Activated naive CD4-positive, alpha-beta T cell treated with anti-CD3 and anti-CD28 coated beads, Interleukin-2, amount 50 U/mL, for 16 hours (primary cell): Measurements from ENCODE around the gene CAMSAP2.

Experiments
- DNase-seq: peaks from one replicate; pipeline ENCODE4 v3.0.0-alpha.2; 2020

Gene CAMSAP2

GRCh38 chr1:200887036-200887435, 148.3 kb downstream of the CAMSAP2 start:
- DNase-seq, result no peak

- DNase-seq, result no peak
Observed at GRCh38 chr1:200887772-200888348, 149.2 kb downstream of the CAMSAP2 start.

- no peak for DNase-seq
Observed at GRCh38 chr1:200888349-200888838, 149.7 kb downstream of the CAMSAP2 start.

DNA sequence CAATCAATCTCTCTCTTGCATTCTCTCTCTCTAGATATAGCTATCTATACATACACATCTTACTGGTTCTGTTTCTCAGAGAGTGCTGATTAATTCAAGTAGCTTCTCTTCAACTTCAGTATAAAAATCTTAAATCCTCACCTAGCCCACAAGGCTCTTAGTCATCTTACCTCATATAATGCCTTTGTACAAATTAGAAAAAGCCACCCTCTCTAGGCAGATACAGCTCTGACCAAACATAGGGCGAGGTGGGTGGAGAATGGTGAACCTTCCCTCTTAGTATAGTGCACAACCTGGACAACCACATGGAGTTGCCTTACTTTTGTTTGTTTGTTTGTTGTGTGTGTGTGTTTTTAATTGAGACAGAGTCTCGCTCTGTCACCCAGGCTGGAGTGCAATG, 150.9 kb downstream of the CAMSAP2 start:
- DNase-seq, result no peak

DNA sequence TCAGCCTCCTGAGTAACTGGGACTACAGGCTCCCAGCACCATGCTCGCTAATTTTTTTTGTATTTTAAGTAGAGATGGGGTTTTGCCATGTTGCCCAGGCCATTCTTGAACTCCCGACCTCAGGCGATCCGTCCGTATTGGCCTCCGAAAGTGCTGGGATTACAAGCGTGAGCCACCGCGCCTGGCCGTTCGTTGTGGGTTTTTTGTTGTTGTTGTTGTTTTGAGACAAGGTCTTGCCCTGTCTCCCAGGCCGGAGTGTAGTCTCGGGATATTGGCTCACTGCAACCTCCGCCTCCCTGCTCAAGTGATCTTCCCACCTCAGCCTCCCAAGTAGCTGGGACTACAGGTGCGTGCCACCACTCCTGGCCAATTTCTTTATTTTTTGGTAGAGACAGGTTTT, 151.3 kb downstream of the CAMSAP2 start:
- no peak for DNase-seq

- DNase-seq, result no peak
Observed at GRCh38 chr1:200890818-200891773, 152.4 kb downstream of the CAMSAP2 start.

- no peak for DNase-seq
Observed at GRCh38 chr1:200891774-200892157, 153.1 kb downstream of the CAMSAP2 start.

GRCh38 chr1:200892546-200892945, 153.9 kb downstream of the CAMSAP2 start:
- DNase-seq, result no peak

DNA sequence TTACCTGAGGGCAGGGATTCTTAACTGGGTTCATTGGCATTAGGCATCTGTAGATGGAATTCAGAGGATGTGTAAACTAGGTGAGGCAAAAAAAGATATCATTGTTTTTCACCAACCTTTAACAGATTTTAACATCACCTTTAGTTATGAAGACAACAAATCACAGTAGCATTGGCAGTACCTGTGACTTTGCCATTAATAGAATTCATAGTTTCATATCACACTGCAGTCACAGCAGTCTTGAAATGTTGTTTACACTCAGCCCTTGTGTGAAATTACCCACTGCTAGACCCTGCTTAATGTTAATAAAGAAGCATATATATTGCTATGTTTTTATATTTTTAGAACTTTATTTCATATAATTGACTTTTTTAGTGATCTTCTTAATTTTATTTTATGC, 154.3 kb downstream of the CAMSAP2 start:
- no peak for DNase-seq

DNA sequence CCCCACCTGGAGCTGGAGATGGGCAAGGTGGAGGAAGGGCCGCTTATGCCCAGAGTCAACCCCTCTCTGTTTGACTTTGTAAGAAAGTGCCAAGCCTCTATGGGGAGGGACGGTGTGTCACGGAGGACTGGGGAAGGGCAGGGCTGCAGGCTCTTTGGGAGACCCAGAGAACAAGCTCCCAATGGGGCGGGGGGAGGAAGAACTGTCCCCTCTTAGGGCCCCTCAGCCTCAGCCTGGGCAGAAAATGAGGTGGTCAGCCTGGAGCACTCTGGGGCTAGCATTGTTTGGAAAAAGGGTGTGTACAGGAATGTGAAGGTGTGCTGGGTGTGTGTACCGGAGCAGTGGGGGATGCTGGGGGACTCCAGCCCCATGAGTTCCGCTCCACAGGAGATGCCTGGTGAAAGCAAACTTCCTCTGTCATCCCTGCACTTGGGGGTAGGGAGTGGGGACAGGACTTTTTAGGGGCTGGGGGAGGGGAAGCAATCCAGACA, 154.8 kb downstream of the CAMSAP2 start:
- DNase-seq, result no peak

DNA sequence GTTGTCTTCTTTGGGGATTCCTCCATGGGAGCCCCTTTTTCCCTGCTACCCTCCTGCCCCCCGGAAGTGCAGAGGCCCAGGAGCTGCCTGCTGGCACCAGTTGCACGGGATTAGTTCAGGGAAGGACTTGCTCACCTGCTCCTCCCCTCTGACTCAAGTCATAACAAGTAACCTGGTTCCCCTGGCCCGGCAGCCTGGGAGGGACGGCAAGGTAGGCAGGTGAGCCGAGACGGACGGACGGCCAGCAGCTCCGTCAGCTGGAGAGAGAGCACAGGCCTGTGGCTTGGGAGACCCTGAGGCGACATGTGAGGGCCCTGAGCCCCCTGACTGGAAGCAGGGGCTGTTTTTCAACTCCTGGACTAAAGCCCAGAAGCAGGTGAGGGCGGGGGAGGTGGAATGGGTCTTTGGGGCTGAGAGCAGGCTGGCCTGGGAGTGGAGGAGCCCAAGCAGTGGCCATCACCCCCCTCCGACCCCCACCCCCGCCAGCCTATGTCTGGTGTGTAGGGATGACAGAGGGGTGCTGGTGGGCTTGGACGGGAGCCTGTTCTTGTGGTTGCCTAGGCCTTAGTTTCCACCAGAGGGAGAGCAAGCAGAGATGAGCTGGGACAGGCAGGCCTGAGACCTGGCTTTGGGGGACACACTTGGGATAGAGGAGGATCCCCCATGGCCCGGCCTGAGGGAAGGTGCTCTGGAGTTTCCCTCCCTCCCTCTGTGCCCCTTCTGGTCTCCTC, 156.2 kb downstream of the CAMSAP2 start, which contains the start of gene INAVA:
INAVA (plus strand) TSS at position 189 of the 731 bp plus-strand sequence. CDS start 3,501 bp downstream, outside the sequence.
- no peak for DNase-seq

DNA sequence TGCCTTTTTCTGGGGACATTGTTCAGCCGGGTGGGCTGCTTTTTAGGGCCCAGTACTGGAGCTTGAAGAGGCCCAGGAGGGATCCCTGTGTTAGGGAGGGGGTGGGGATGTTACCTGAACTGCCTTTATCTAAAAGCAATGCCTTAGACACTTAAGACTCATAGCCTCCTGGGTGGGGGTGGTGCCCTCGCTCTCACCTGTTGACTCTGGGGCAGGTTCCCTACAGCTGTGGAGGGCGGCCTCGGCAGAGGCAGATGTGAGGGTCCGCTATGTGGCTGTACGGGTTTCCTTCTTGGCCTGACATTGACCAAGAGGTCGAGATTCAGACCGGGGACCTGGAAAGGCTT, 156.7 kb downstream of the CAMSAP2 start:
- DNase-seq, result no peak

DNA sequence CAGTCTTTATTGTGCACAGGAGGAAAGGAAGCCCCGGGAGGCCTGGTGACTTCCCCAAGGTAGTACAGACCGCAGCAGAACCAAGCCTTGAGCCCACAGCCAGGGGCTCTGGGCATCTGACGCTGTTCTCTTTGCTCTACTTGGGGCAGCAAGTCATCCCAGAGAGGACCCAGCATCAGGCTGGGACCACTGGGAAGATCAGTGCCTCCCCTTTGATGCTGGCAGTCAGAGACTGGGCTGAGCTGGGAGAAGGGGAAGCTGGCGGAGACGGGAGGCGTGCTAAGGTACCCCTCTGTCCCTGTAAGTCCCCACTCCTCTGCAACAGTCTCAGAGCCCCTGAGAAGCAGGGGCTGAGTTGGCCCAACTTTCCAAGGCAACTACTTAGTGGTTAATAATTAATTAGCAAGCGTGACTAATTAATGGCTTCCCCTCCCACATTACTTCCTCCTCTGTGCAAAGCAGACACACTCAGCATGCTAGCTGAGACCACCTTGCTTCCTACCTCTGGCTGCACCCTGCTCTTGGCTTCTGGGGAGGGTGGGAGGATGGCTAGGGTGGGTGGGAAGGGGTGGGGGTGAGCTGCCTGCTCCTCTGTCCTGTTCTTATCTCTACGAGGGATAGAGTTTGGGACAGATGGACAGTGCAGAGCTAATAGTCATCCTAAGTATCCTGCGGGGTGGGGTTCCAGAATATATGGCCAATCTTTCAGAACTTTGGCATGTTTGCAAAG, 157.3 kb downstream of the CAMSAP2 start:
- DNase-seq, result no peak

DNA sequence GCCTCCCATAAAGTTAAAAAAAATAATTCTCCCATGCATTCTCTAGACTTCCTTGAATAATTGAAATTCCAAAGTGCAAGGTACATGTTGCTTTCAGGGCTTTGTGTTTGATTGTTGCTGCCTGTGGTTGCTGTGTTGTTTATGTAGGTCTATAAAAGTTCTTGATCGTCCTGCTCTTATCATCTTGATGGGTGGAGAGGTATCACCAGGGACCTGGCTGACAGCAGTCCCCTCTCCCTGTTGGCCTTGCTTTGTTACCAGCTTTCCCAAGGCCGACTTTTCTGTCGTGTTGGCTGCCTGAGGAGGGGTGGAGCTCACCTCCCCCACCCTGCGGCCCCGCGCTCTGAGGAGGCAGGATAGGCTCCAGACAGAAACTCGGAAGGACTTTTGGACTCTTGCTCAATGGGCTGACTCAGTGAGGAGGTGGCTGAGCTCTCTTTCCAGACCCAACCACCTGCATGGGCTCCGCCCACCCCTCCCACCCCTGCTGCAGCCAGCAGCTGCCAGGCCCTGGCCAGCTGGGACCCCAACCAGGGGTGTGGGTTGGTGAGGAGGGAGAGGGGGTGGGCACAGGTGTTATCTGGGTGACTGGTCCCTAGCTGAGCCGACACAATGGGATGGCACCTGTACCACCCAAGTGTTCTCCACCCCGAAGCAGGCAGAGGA, 158.0 kb downstream of the CAMSAP2 start:
- no peak for DNase-seq

- DNase-seq, result no peak
Observed at GRCh38 chr1:200897259-200897658, 158.6 kb downstream of the CAMSAP2 start.

GRCh38 chr1:200899015-200899386, 160.3 kb downstream of the CAMSAP2 start:
- no peak for DNase-seq

DNA sequence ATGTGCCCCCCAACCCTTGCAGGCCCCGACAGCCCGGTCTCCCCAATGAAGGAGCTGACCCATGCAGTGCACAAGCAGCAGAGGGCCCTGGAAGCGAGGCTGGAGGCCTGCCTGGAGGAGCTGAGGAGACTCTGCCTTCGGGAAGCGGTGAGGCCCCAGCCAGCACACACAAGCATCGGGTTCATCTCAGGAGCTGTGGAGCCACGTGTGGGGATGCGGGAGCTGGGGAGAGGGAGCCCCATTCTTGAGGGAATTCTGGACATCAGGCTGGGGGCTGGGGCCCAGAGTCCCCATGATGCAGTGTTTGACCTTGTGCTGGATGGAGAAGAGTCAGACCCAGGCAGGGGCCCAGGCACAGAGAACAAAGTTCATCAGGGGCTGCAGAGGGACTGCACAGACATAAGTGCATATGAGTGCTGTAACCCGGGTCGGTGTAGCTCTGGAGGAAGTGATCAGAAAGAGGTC, 160.8 kb downstream of the CAMSAP2 start:
- DNase-seq, result no peak

GRCh38 chr1:200899954-200900867, 161.5 kb downstream of the CAMSAP2 start:
- DNase-seq, result no peak

DNA sequence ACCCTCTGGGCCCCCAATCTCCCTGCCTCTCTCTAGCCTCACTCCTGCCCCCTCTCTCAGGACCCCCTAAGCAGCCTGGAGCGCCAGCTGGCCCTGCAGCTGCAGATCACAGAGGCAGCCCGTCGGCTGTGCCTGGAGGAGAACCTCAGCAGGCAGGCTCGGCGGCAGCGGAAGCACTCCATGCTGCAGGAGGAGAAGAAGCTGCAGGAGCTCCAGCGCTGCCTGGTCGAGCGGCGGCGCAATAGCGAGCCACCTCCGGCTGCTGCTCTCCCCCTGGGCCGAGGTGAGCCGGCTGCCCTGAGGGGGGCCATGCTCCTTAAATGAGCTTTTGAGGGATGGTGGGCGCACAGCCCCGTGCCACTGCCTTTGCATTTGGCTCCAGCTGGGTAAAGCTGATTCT, 162.2 kb downstream of the CAMSAP2 start:
- no peak for DNase-seq

DNA sequence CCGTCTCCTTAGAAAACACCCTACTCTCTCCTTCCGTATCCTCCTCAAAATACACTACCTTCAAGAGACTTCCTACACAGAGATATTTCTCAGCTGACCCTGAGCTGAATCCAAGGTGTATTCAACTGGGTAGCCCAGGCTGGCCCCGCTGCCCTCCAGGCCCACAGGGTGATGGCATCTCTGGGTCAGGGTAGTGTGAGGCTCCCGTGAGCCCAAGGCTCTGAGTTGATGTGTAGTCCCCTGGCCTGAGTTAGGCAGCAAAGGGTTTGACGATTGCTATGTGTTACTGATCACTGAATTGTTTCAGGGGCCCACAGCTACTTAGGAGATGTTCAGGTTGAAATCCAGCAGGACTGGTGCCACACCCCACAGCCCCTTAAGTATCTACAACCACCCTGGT, 162.7 kb downstream of the CAMSAP2 start:
- DNase-seq, result no peak
